CD1c-positive myeloid dendritic cell (primary cell): ENCODE results near the gene TUBAL3.

ENCODE experiments used
- DNase-seq: peaks from one replicate; pipeline ENCODE4 v3.0.0-alpha.2; 2016; ENCODE audit errors: extremely low spot score

The TUBAL3 gene

GRCh38 chr10:5404208-5405041, at the start of gene TUBAL3:
TUBAL3 (minus strand) TSS chr10:5404828; CDS start chr10:5404792, 36 bp downstream.
- DNase-seq = no peak

- no peak for DNase-seq
These were observed 49.3 kb upstream of the TUBAL3 start for GRCh38 chr10:5453749-5454489.

GRCh38 chr10:5450605-5451384, 46.2 kb upstream of the TUBAL3 start:
- no peak for DNase-seq

GRCh38 chr10:5449823-5450222, 45.2 kb upstream of the TUBAL3 start:
- peak; percentile 83 for DNase-seq

- no peak for DNase-seq
These were observed 44.6 kb upstream of the TUBAL3 start for GRCh38 chr10:5449227-5449626.

GRCh38 chr10:5448333-5449001, 43.8 kb upstream of the TUBAL3 start:
- no peak for DNase-seq

- DNase-seq = peak; percentile 18
These were observed 43.0 kb upstream of the TUBAL3 start for GRCh38 chr10:5447611-5448071.

GRCh38 chr10:5447056-5447455, 42.4 kb upstream of the TUBAL3 start:
- DNase-seq = peak; percentile 10

GRCh38 chr10:5446390-5446926, 41.8 kb upstream of the TUBAL3 start:
- DNase-seq = peak; percentile 89

GRCh38 chr10:5445006-5445405, 40.4 kb upstream of the TUBAL3 start:
- no peak for DNase-seq

- DNase-seq = no peak
These were observed 38.8 kb upstream of the TUBAL3 start for GRCh38 chr10:5443429-5443828.

GRCh38 chr10:5442990-5443370, 38.4 kb upstream of the TUBAL3 start:
- DNase-seq = no peak

GRCh38 chr10:5442065-5442989, 37.7 kb upstream of the TUBAL3 start:
- peak; percentile 78 for DNase-seq

- DNase-seq = no peak
These were observed 36.5 kb upstream of the TUBAL3 start for GRCh38 chr10:5441106-5441505.

- DNase-seq = no peak
These were observed 35.6 kb upstream of the TUBAL3 start for GRCh38 chr10:5440206-5440605.

GRCh38 chr10:5435328-5435727, 30.7 kb upstream of the TUBAL3 start:
- DNase-seq = no peak

GRCh38 chr10:5434017-5434753, 29.6 kb upstream of the TUBAL3 start:
- peak; percentile 52 for DNase-seq

- DNase-seq = no peak
These were observed 28.6 kb upstream of the TUBAL3 start for GRCh38 chr10:5433182-5433581.

- DNase-seq = no peak
These were observed 23.5 kb upstream of the TUBAL3 start for GRCh38 chr10:5428133-5428532.
